ENCODE results near the gene SETD1B. TPM values are rescaled to one million over a fixed set of nuclear protein-coding genes. Genes with fewer than 3 reads are reported as not detected.
A peak's percentile ranks its signal among the peaks of the same experiment; 100 is the strongest.

The SETD1B gene
- total and polyA plus RNA-seq, 11 donors: 6.2 to 17.0 (median 9.3) TPM

- H3K27me3 ChIP-seq: no peaks in the 10 kb centered on the region
- peak in 2 of 5 donors; percentile 19 to 20 for DNase-seq
- ATAC-seq: peak in 1 of 4 donors; percentile 7
- H3K9me3 ChIP-seq: no peaks in the 10 kb centered on the region
- peaks cover 0 to 8% (median 0%) of the 10 kb centered on the region in 12 donors for H3K4me1 ChIP-seq
- H3K36me3 ChIP-seq: peaks cover 0 to 97% (median 87%) of the 10 kb centered on the region in 9 donors
- H3K4me3 ChIP-seq: no peak overlapping the region
- TF ChIP-seq POLR2A (IDR thresholded peaks at IDR 0.05): no peak
- no peak for TF ChIP-seq CTCF (IDR thresholded peaks at IDR 0.05)
- H3K27ac ChIP-seq: no peak overlapping the region
- intact Hi-C loops (cut with DNase I): no loop called here
- WGBS, 4 donors: 85 to 91% (median 89%) methylated on average over 22 to 36 of the region's 36 CpGs
These were observed 19.4 kb downstream of the SETD1B start for GRCh38 chr12:121823101-121823726.

GRCh38 chr12:121823727-121824115, 19.9 kb downstream of the SETD1B start:
- DNase-seq: peak in 1 of 5 donors; percentile 31
- WGBS, 4 donors: 78 to 85% (median 82%) methylated on average over 7 to 12 of the region's 12 CpGs
- peak in 1 of 4 donors; percentile 7 for ATAC-seq
- TF ChIP-seq CTCF (IDR thresholded peaks at IDR 0.05): no peak
- TF ChIP-seq POLR2A (IDR thresholded peaks at IDR 0.05): no peak
- intact Hi-C loops (cut with DNase I): no loop called here
- Histone ChIP-seq H3K4me3 (no peak overlapping the region), H3K27me3 (no peaks in the 10 kb centered on the region), H3K4me1 (peaks cover 0 to 8% (median 0%) of the 10 kb centered on the region in 12 donors), H3K27ac (no peak overlapping the region), H3K9me3 (no peaks in the 10 kb centered on the region), H3K36me3 (peaks cover 0 to 97% (median 87%) of the 10 kb centered on the region in 9 donors)

- Histone ChIP-seq H3K4me3 (no peak overlapping the region), H3K9me3 (no peaks in the 10 kb centered on the region), H3K27ac (no peak overlapping the region), H3K4me1 (peaks cover 0 to 21% (median 6%) of the 10 kb centered on the region in 12 donors), H3K36me3 (peaks cover 0 to 97% (median 81%) of the 10 kb centered on the region in 9 donors), H3K27me3 (no peaks in the 10 kb centered on the region)
- WGBS, 4 donors: 85 to 93% (median 91%) methylated on average over 8 to 18 of the region's 18 CpGs
- no peak for TF ChIP-seq POLR2A (IDR thresholded peaks at IDR 0.05)
- TF ChIP-seq CTCF (IDR thresholded peaks at IDR 0.05): no peak
- peak in 1 of 5 donors; percentile 34 for DNase-seq
- ATAC-seq: peak in 2 of 4 donors; percentile 7 to 40
- intact Hi-C loops (cut with DNase I): no loop called here
These were observed 21.3 kb downstream of the SETD1B start for GRCh38 chr12:121825041-121825523.

GRCh38 chr12:121826318-121827150, 22.7 kb downstream of the SETD1B start:
- Histone ChIP-seq H3K4me1 (peaks cover 0 to 21% (median 6%) of the 10 kb centered on the region in 12 donors), H3K9me3 (no peaks in the 10 kb centered on the region), H3K4me3 (no peak overlapping the region), H3K36me3 (peaks cover 0 to 97% (median 81%) of the 10 kb centered on the region in 9 donors), H3K27me3 (no peaks in the 10 kb centered on the region), H3K27ac (no peak overlapping the region)
- TF ChIP-seq POLR2A (IDR thresholded peaks at IDR 0.05) (no peak), CTCF (IDR thresholded peaks at IDR 0.05) (no peak)
- ATAC-seq: no peak
- DNase-seq: peak in 1 of 5 donors; percentile 18
- 82 to 88% (median 84%) methylated on average over 18 of the region's 18 CpGs for WGBS, 4 donors
- intact Hi-C loops (cut with DNase I): no loop called here

All from heart left ventricle (tissue), 16 donors.